ENCODE measurements around the gene SMCO3.
A peak's percentile ranks its signal among the peaks of the same experiment; 100 is the strongest.

SMCO3 gene

DNA sequence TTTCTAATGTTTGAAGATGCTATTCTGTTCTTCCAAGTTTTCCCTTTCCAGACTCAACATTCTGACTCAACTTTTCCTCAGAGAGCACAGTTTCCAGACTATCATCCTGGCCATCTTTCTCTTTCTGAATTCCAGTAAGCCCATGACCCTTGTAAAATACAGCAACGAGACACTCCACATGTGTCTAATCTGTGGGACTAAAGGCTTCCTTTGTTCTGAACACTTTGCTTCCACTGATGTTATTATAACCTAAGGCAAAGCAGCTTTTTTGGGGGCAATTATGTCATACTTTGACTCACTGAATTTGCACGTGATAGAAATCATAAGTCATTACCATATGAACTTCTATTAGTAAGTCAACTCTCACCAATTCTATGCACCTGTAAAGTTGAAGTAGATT is 35.7 kb upstream of the SMCO3 start:
- ATAC-seq: no peak
- no peak for TF ChIP-seq ZNF70 (CRISPR knock-in tag; IDR thresholded peaks at IDR 0.05)
- no peak for TF ChIP-seq ZC3H10 (CRISPR knock-in tag; IDR thresholded peaks at IDR 0.05)
- TF ChIP-seq ZFP30 (CRISPR knock-in tag; IDR thresholded peaks at IDR 0.05): no peak
- no peak for TF ChIP-seq ESRRG (CRISPR knock-in tag; IDR thresholded peaks at IDR 0.05)
- no peak for TF ChIP-seq TCF4 (CRISPR knock-in tag; IDR thresholded peaks at IDR 0.05; ENCODE audit: borderline replicate concordance)
- TF ChIP-seq TOX (CRISPR knock-in tag; IDR thresholded peaks at IDR 0.05; ENCODE audit: borderline replicate concordance): no peak
- TF ChIP-seq GLIS3 (CRISPR knock-in tag; IDR thresholded peaks at IDR 0.05): no peak
- no peak for TF ChIP-seq PPARA (CRISPR knock-in tag; IDR thresholded peaks at IDR 0.05; ENCODE audit: borderline replicate concordance)
- TF ChIP-seq, protein P1, sequence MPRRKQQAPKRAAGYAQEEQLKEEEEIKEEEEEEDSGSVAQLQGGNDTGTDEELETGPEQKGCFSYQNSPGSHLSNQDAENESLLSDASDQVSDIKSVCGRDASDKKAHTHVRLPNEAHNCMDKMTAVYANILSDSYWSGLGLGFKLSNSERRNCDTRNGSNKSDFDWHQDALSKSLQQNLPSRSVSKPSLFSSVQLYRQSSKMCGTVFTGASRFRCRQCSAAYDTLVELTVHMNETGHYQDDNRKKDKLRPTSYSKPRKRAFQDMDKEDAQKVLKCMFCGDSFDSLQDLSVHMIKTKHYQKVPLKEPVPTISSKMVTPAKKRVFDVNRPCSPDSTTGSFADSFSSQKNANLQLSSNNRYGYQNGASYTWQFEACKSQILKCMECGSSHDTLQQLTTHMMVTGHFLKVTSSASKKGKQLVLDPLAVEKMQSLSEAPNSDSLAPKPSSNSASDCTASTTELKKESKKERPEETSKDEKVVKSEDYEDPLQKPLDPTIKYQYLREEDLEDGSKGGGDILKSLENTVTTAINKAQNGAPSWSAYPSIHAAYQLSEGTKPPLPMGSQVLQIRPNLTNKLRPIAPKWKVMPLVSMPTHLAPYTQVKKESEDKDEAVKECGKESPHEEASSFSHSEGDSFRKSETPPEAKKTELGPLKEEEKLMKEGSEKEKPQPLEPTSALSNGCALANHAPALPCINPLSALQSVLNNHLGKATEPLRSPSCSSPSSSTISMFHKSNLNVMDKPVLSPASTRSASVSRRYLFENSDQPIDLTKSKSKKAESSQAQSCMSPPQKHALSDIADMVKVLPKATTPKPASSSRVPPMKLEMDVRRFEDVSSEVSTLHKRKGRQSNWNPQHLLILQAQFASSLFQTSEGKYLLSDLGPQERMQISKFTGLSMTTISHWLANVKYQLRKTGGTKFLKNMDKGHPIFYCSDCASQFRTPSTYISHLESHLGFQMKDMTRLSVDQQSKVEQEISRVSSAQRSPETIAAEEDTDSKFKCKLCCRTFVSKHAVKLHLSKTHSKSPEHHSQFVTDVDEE (CRISPR knock-in tag; IDR thresholded peaks at IDR 0.05): no peak
- TF ChIP-seq CSRNP3 (CRISPR knock-in tag; IDR thresholded peaks at IDR 0.05): no peak
- TF ChIP-seq CSDC2 (CRISPR knock-in tag; IDR thresholded peaks at IDR 0.05): no peak
- TF ChIP-seq OSR1 (CRISPR knock-in tag; IDR thresholded peaks at IDR 0.05): no peak
- no peak for TF ChIP-seq ZFP3 (CRISPR knock-in tag; IDR thresholded peaks at IDR 0.05)
- no peak for TF ChIP-seq ARNTL (CRISPR knock-in tag; IDR thresholded peaks at IDR 0.05; ENCODE audit: borderline replicate concordance, low read depth)
- TF ChIP-seq ISL1 (CRISPR knock-in tag; IDR thresholded peaks at IDR 0.05): peak; percentile 70
- TF ChIP-seq, protein P2, sequence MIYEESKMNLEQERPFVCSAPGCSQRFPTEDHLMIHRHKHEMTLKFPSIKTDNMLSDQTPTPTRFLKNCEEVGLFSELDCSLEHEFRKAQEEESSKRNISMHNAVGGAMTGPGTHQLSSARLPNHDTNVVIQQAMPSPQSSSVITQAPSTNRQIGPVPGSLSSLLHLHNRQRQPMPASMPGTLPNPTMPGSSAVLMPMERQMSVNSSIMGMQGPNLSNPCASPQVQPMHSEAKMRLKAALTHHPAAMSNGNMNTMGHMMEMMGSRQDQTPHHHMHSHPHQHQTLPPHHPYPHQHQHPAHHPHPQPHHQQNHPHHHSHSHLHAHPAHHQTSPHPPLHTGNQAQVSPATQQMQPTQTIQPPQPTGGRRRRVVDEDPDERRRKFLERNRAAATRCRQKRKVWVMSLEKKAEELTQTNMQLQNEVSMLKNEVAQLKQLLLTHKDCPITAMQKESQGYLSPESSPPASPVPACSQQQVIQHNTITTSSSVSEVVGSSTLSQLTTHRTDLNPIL (CRISPR knock-in tag; IDR thresholded peaks at IDR 0.05; ENCODE audit: low read depth): peak; percentile 53; the same call in 1 of the 2 replicates
- TF ChIP-seq SNAI2 (CRISPR knock-in tag; IDR thresholded peaks at IDR 0.05): peak; percentile 37; the same call in 1 of the 2 replicates
- TF ChIP-seq RARB (CRISPR knock-in tag; IDR thresholded peaks at IDR 0.05): no peak

DNA sequence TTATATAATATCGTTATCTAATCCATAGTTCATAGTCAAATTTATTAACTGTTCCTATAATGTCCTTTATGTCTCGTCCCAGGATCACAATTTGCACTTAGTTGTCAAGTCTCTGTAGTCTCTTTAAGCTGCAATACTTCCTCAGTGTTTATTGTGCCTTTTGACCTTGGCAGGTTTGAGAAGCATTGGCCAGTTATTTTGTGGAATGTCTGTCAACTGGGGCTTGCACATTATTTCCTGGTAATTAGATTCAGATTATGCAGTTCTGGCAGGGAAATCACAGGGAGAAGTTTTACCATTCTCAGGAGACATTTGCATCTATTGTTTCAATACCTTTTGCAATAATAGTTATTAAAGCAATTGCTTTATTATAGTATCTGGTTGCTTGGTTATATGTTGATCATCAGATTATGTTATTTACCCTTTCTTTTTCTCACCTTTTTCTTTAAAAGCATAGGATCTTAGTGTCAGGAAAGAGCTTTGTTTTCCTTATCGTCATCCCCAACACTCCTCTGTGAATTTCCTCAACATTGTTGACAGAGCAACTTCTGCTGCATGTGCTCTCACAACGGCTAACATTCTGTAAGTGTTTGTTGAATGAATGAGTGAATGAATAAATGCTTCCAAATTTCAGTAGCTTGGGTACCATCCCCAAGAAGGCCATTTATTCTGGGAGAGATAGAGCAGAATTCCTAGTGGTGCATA is 33.0 kb upstream of the SMCO3 start:
- peak; percentile 30; the same call in 1 of the 3 replicates for ATAC-seq
- TF ChIP-seq RARB (CRISPR knock-in tag; IDR thresholded peaks at IDR 0.05): no peak
- TF ChIP-seq, protein P3, sequence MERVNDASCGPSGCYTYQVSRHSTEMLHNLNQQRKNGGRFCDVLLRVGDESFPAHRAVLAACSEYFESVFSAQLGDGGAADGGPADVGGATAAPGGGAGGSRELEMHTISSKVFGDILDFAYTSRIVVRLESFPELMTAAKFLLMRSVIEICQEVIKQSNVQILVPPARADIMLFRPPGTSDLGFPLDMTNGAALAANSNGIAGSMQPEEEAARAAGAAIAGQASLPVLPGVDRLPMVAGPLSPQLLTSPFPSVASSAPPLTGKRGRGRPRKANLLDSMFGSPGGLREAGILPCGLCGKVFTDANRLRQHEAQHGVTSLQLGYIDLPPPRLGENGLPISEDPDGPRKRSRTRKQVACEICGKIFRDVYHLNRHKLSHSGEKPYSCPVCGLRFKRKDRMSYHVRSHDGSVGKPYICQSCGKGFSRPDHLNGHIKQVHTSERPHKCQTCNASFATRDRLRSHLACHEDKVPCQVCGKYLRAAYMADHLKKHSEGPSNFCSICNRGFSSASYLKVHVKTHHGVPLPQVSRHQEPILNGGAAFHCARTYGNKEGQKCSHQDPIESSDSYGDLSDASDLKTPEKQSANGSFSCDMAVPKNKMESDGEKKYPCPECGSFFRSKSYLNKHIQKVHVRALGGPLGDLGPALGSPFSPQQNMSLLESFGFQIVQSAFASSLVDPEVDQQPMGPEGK (CRISPR knock-in tag; IDR thresholded peaks at IDR 0.05; ENCODE audit: borderline replicate concordance): no peak
- no peak for TF ChIP-seq ZFP30 (CRISPR knock-in tag; IDR thresholded peaks at IDR 0.05)
- TF ChIP-seq PPARA (CRISPR knock-in tag; IDR thresholded peaks at IDR 0.05; ENCODE audit: borderline replicate concordance): no peak
- TF ChIP-seq CSDC2 (CRISPR knock-in tag; IDR thresholded peaks at IDR 0.05): no peak
- TF ChIP-seq GLIS3 (CRISPR knock-in tag; IDR thresholded peaks at IDR 0.05): no peak
- TF ChIP-seq ISL1 (CRISPR knock-in tag; IDR thresholded peaks at IDR 0.05): peak; percentile 50; the same call in 1 of the 2 replicates
- no peak for TF ChIP-seq BACH2 (CRISPR knock-in tag; IDR thresholded peaks at IDR 0.05; ENCODE audit: borderline replicate concordance)
- TF ChIP-seq ESRRG (CRISPR knock-in tag; IDR thresholded peaks at IDR 0.05): no peak
- TF ChIP-seq TOX (CRISPR knock-in tag; IDR thresholded peaks at IDR 0.05; ENCODE audit: borderline replicate concordance): no peak
- no peak for TF ChIP-seq ARNTL (CRISPR knock-in tag; IDR thresholded peaks at IDR 0.05; ENCODE audit: borderline replicate concordance, low read depth)
- TF ChIP-seq, protein P4, sequence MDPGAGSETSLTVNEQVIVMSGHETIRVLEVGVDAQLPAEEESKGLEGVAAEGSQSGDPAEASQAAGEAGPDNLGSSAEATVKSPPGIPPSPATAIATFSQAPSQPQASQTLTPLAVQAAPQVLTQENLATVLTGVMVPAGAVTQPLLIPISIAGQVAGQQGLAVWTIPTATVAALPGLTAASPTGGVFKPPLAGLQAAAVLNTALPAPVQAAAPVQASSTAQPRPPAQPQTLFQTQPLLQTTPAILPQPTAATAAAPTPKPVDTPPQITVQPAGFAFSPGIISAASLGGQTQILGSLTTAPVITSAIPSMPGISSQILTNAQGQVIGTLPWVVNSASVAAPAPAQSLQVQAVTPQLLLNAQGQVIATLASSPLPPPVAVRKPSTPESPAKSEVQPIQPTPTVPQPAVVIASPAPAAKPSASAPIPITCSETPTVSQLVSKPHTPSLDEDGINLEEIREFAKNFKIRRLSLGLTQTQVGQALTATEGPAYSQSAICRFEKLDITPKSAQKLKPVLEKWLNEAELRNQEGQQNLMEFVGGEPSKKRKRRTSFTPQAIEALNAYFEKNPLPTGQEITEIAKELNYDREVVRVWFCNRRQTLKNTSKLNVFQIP (CRISPR knock-in tag; IDR thresholded peaks at IDR 0.05; ENCODE audit: borderline replicate concordance, low read depth): peak; percentile 41; the same call in 1 of the 2 replicates
- 0 out of 2 replicates have a peak, but pooled peaks have one; percentile 18 for TF ChIP-seq SNAI2 (CRISPR knock-in tag; IDR thresholded peaks at IDR 0.05)
- no peak for TF ChIP-seq ZFP3 (CRISPR knock-in tag; IDR thresholded peaks at IDR 0.05)
- TF ChIP-seq, protein P1 (CRISPR knock-in tag; IDR thresholded peaks at IDR 0.05): no peak
- TF ChIP-seq ZNF565 (CRISPR knock-in tag; conservative IDR thresholded peaks at IDR 0.05; ENCODE audit: low read depth): no peak
- TF ChIP-seq ZNF70 (CRISPR knock-in tag; IDR thresholded peaks at IDR 0.05): no peak
- no peak for TF ChIP-seq CSRNP3 (CRISPR knock-in tag; IDR thresholded peaks at IDR 0.05)
- TF ChIP-seq OSR1 (CRISPR knock-in tag; IDR thresholded peaks at IDR 0.05): no peak
